HEK293 (cell line): ENCODE measurements around the gene TCF20.

Experiments used
- CTCF ChIA-PET: fragments of 350-600 bp; formaldehyde crosslinking; extraction: SDS; loops from one replicate; lab custom pipeline; 2021; ENCODE audit warnings: antibody characterized with exemption; lab: Yijun Ruan, JAX
- POLR2A ChIA-PET: fragments of 300-600 bp; formaldehyde crosslinking; extraction: SDS; loops from one replicate; lab custom pipeline; 2020; ENCODE audit warnings: antibody characterized with exemption, inconsistent platforms; lab: Yijun Ruan, JAX
- H3K27ac ChIP-seq: fragments of 200-500 bp; sonication (Bioruptor generic); 2 replicates; pipeline ENCODE4 v1.5.1; 2014; ENCODE audit warnings: low read depth, low read length, control low read depth, inconsistent platforms; ENCODE audit errors: extremely low read depth
- H3K36me3 ChIP-seq, 2 experiments: fragments of 200-500 bp in 1 of 2; sonication (Bioruptor generic) in 1 of 2; 1 replicate in 1 of 2; 2 replicates in 1 of 2; pipeline ENCODE4 v1.5.1; 2014 to 2017; ENCODE audit warnings: inconsistent platforms in 2 of 2, low read length in 2 of 2; ENCODE audit not compliant: control insufficient read depth in 2 of 2, insufficient read depth in 1 of 2
- H3K4me1 ChIP-seq: fragments of 200-500 bp; sonication (Bioruptor generic); 2 replicates; pipeline ENCODE4 v1.5.1; 2014; ENCODE audit warnings: mild to moderate bottlenecking, low read length, inconsistent platforms; ENCODE audit not compliant: control insufficient read depth, insufficient read depth
- H3K4me3 ChIP-seq: 2 replicates; pipeline ENCODE4 v1.5.1; 2011; ENCODE audit warnings: low read depth, mild to moderate bottlenecking, control low read depth, low read length, moderate library complexity
- H3K9me3 ChIP-seq: fragments of 200-500 bp; sonication (Bioruptor generic); 2 replicates; pipeline ENCODE4 v1.5.1; 2014; ENCODE audit warnings: low read depth, low read length, inconsistent platforms; ENCODE audit not compliant: control insufficient read depth, insufficient read depth
- GLIS2 ChIP-seq: fragments of 450-650 bp; formaldehyde crosslinking; IDR thresholded peaks from 2 replicates; pipeline ENCODE4 v1.5.1; 2016; ENCODE audit warnings: missing biosample characterization, missing genetic modification characterization
- KLF17 ChIP-seq: fragments of 450-650 bp; formaldehyde crosslinking; IDR thresholded peaks from 2 replicates; pipeline ENCODE4 v1.5.1; 2016; ENCODE audit warnings: missing biosample characterization, missing genetic modification characterization
- MYNN ChIP-seq: fragments of 450-650 bp; formaldehyde crosslinking; IDR thresholded peaks from 2 replicates; pipeline ENCODE4 v1.5.1; 2016; ENCODE audit warnings: missing biosample characterization, missing genetic modification characterization, borderline replicate concordance
- OSR2 ChIP-seq: fragments of 450-650 bp; formaldehyde crosslinking; IDR thresholded peaks from 2 replicates; pipeline ENCODE4 v1.5.1; 2016; ENCODE audit warnings: missing biosample characterization, missing genetic modification characterization
- PRDM4 ChIP-seq: fragments of 450-650 bp; formaldehyde crosslinking; IDR thresholded peaks from 2 replicates; pipeline ENCODE4 v1.5.1; 2017; ENCODE audit warnings: missing biosample characterization, missing genetic modification characterization
- RBAK ChIP-seq: fragments of 450-650 bp; formaldehyde crosslinking; IDR thresholded peaks from 2 replicates; pipeline ENCODE4 v1.5.1; 2016; ENCODE audit warnings: missing biosample characterization, missing genetic modification characterization
- SP2 ChIP-seq: fragments of 450-650 bp; formaldehyde crosslinking; IDR thresholded peaks from 2 replicates; pipeline ENCODE4 v1.5.1; 2016; ENCODE audit warnings: missing biosample characterization, missing genetic modification characterization
- TCF7L2 ChIP-seq: IDR thresholded peaks from 2 replicates; pipeline ENCODE4 v1.6.1; 2011; ENCODE audit warnings: low read depth, mild to moderate bottlenecking, inconsistent platforms, low read length, moderate library complexity, borderline replicate concordance
- WT1 ChIP-seq: fragments of 450-650 bp; formaldehyde crosslinking; IDR thresholded peaks from 2 replicates; pipeline ENCODE4 v1.5.1; 2016; ENCODE audit warnings: missing biosample characterization, missing genetic modification characterization
- ZIC2 ChIP-seq: fragments of 450-650 bp; formaldehyde crosslinking; IDR thresholded peaks from 2 replicates; pipeline ENCODE4 v1.5.1; 2016; ENCODE audit warnings: missing biosample characterization, missing genetic modification characterization
- ZNF157 ChIP-seq: fragments of 450-650 bp; formaldehyde crosslinking; IDR thresholded peaks from 2 replicates; pipeline ENCODE4 v1.5.1; 2016; ENCODE audit warnings: missing biosample characterization, missing genetic modification characterization
- ZNF366 ChIP-seq: fragments of 450-650 bp; formaldehyde crosslinking; conservative IDR thresholded peaks from 2 replicates; pipeline ENCODE4 v1.5.1; 2016; ENCODE audit warnings: missing biosample characterization, missing genetic modification characterization
- ZNF423 ChIP-seq: fragments of 450-650 bp; formaldehyde crosslinking; IDR thresholded peaks from 2 replicates; pipeline ENCODE4 v1.5.1; 2016; ENCODE audit warnings: missing biosample characterization, missing genetic modification characterization
- ZNF510 ChIP-seq: fragments of 450-650 bp; formaldehyde crosslinking; IDR thresholded peaks from 2 replicates; pipeline ENCODE4 v1.5.1; 2018; ENCODE audit warnings: mild to moderate bottlenecking, missing genetic modification characterization, missing biosample characterization; ENCODE audit not compliant: insufficient replicate concordance
- ZNF624 ChIP-seq: fragments of 450-650 bp; formaldehyde crosslinking; IDR thresholded peaks from 2 replicates; pipeline ENCODE4 v1.5.1; 2017; ENCODE audit warnings: missing biosample characterization, missing genetic modification characterization
- ZNF645 ChIP-seq: fragments of 450-650 bp; formaldehyde crosslinking; IDR thresholded peaks from 2 replicates; pipeline ENCODE4; 2016; ENCODE audit warnings: missing biosample characterization, missing genetic modification characterization
- ZNF664 ChIP-seq: fragments of 450-650 bp; formaldehyde crosslinking; IDR thresholded peaks from 2 replicates; pipeline ENCODE4 v1.5.1; 2016; ENCODE audit warnings: missing biosample characterization, missing genetic modification characterization
- ZNF792 ChIP-seq: fragments of 450-650 bp; formaldehyde crosslinking; IDR thresholded peaks from 2 replicates; pipeline ENCODE4 v1.5.1; 2016; ENCODE audit warnings: missing biosample characterization, missing genetic modification characterization
- ZSCAN30 ChIP-seq: fragments of 450-650 bp; IDR thresholded peaks from 2 replicates; pipeline ENCODE4 v1.5.1; 2018; ENCODE audit warnings: missing biosample characterization, mild to moderate bottlenecking, missing genetic modification characterization, moderate library complexity
- ZSCAN4 ChIP-seq: fragments of 450-650 bp; formaldehyde crosslinking; IDR thresholded peaks from 2 replicates; pipeline ENCODE4 v1.5.1; 2017; ENCODE audit warnings: missing biosample characterization, missing genetic modification characterization
- TF ChIP-seq, protein P1 (sequence below): fragments of 450-650 bp; formaldehyde crosslinking; IDR thresholded peaks from 2 replicates; pipeline ENCODE4 v1.5.1; 2016; ENCODE audit warnings: missing biosample characterization, missing genetic modification characterization
- TF ChIP-seq, protein P2 (sequence below): fragments of 450-650 bp; formaldehyde crosslinking; IDR thresholded peaks from 2 replicates; pipeline ENCODE4 v1.5.1; 2016; ENCODE audit warnings: missing biosample characterization, missing genetic modification characterization
- TF ChIP-seq, protein P3 (sequence below): fragments of 450-650 bp; formaldehyde crosslinking; IDR thresholded peaks from 2 replicates; pipeline ENCODE4 v1.5.1; 2017; ENCODE audit warnings: missing biosample characterization, mild to moderate bottlenecking, missing genetic modification characterization, moderate library complexity

TCF20 gene

DNA sequence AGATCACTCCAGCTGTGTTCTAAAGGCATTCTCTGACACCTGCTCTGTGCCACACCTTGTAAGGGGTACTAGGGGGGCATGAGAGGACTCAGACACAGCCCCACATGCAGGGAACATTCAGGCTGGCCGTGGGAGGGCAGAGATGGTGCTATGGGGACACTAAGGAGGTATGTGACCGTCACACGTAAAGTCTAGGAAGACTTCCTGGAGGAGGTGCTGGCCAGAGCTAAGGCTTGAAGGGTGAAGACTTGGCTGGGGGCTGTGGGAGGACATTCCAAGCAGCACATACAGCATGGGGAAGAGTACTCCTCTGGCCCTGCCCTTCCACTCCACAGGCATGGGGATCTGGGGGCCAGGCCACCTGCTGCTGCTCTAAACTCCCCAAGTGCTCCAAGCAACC, 48.5 kb upstream of the TCF20 start:
- ChIA-PET POLR2A (no interaction called here), CTCF (interaction anchor here (0.6 to 1.3 kb wide), 2 partner anchors 39 to 118 kb away, joined by 3 to 4 read pairs; no protein-coding TSS in a partner anchor)
- Histone ChIP-seq H3K27ac (no peak overlapping the region), H3K4me3 (no peak overlapping the region), H3K9me3 (no peaks in the 10 kb centered on the region), H3K36me3 (no peaks in the 10 kb centered on the region), H3K4me1 (peaks cover 17% of the 10 kb centered on the region)
- TF ChIP-seq MYNN (tag by site-specific recombination), result no peak

DNA sequence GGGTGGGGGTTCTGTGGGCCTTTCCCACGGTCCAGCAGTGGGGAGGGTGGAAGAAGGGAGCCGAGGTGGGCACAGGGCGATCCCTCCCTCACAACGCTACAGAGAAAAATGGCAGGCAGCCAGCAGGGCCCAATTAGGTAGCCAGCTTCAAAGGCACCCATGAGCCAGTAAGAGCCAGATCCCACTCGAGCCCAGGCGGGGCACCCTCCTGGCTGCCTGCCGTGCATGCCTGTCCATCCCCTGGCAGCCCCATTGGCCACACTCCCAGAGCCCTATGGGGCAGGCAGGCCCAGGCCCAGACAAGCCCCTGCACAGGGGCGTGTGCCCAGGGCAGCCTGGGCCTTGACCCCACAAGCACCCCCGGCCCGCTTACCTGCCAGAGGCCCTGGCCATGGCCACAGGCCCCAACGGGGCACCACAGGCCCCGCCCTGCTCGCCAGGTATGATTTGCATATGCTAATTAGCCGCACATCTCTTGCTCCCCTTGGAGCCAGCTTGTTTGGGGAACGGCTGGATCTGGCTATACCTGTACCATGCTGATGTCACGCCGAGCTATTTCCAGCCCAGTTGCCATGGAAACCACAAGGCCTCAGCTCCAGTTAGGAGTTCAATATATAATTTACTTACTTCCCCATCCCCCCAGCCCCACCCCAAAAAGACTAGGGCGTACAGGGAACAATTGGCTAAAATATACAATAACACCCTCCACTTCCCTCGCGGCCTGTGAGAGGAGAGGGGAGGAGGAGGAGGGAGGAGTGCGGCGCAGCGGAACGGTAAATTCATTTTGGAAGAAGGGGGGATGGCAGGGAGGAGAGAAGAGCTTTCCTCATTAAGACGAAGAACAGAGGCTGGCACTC, 47.5 kb upstream of the TCF20 start:
- ChIA-PET POLR2A (no interaction called here), CTCF (interaction anchor here (0.6 to 1.3 kb wide), 3 partner anchors 10 to 119 kb away, joined by 3 to 4 read pairs (median 4); no protein-coding TSS in a partner anchor)
- Histone ChIP-seq H3K9me3 (no peaks in the 10 kb centered on the region), H3K4me3 (no peak overlapping the region), H3K27ac (no peak overlapping the region), H3K36me3 (no peaks in the 10 kb centered on the region), H3K4me1 (peaks cover 17% of the 10 kb centered on the region)
- no peak for TF ChIP-seq TCF7L2
- peak; percentile 48; the same call in 1 of the 2 replicates for TF ChIP-seq ZIC2 (tag by site-specific recombination)
- TF ChIP-seq PRDM4 (tag by site-specific recombination), result no peak
- peak; percentile 12 for TF ChIP-seq KLF17 (tag by site-specific recombination)
- no peak for TF ChIP-seq ZNF664 (tag by site-specific recombination)
- TF ChIP-seq, protein P1, sequence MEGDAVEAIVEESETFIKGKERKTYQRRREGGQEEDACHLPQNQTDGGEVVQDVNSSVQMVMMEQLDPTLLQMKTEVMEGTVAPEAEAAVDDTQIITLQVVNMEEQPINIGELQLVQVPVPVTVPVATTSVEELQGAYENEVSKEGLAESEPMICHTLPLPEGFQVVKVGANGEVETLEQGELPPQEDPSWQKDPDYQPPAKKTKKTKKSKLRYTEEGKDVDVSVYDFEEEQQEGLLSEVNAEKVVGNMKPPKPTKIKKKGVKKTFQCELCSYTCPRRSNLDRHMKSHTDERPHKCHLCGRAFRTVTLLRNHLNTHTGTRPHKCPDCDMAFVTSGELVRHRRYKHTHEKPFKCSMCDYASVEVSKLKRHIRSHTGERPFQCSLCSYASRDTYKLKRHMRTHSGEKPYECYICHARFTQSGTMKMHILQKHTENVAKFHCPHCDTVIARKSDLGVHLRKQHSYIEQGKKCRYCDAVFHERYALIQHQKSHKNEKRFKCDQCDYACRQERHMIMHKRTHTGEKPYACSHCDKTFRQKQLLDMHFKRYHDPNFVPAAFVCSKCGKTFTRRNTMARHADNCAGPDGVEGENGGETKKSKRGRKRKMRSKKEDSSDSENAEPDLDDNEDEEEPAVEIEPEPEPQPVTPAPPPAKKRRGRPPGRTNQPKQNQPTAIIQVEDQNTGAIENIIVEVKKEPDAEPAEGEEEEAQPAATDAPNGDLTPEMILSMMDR (tag by site-specific recombination), result no peak
- TF ChIP-seq ZNF157 (tag by site-specific recombination), result no peak
- TF ChIP-seq RBAK, result no peak
- TF ChIP-seq ZNF366 (tag by site-specific recombination), result peak; percentile 41; the same call in 1 of the 2 replicates
- TF ChIP-seq, protein P2, sequence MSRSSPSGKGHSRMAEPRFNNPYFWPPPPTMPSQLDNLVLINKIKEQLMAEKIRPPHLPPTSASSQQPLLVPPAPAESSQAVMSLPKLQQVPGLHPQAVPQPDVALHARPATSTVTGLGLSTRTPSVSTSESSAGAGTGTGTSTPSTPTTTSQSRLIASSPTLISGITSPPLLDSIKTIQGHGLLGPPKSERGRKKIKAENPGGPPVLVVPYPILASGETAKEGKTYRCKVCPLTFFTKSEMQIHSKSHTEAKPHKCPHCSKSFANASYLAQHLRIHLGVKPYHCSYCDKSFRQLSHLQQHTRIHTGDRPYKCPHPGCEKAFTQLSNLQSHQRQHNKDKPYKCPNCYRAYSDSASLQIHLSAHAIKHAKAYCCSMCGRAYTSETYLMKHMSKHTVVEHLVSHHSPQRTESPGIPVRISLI (tag by site-specific recombination), result no peak
- TF ChIP-seq, protein P3, sequence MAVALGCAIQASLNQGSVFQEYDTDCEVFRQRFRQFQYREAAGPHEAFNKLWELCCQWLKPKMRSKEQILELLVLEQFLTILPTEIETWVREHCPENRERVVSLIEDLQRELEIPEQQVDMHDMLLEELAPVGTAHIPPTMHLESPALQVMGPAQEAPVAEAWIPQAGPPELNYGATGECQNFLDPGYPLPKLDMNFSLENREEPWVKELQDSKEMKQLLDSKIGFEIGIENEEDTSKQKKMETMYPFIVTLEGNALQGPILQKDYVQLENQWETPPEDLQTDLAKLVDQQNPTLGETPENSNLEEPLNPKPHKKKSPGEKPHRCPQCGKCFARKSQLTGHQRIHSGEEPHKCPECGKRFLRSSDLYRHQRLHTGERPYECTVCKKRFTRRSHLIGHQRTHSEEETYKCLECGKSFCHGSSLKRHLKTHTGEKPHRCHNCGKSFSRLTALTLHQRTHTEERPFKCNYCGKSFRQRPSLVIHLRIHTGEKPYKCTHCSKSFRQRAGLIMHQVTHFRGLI (tag by site-specific recombination), result peak; percentile 71
- TF ChIP-seq ZNF792 (tag by site-specific recombination), result no peak
- TF ChIP-seq ZNF510 (tag by site-specific recombination), result no peak
- no peak for TF ChIP-seq ZNF624 (tag by site-specific recombination)
- no peak for TF ChIP-seq ZNF645 (tag by site-specific recombination)
- TF ChIP-seq ZNF423 (tag by site-specific recombination), result 0 out of 2 replicates have a peak, but pooled peaks have one; percentile 48
- TF ChIP-seq ZSCAN4 (tag by site-specific recombination), result no peak
- TF ChIP-seq WT1, result peak; percentile 87
- TF ChIP-seq GLIS2 (tag by site-specific recombination), result peak; percentile 40; the same call in 1 of the 2 replicates
- peak; percentile 38; the same call in 1 of the 2 replicates for TF ChIP-seq SP2 (tag by site-specific recombination)
- no peak for TF ChIP-seq OSR2 (tag by site-specific recombination)
- TF ChIP-seq ZSCAN30, result no peak
